ENCODE measurements around the gene ACSL1.

DNA sequence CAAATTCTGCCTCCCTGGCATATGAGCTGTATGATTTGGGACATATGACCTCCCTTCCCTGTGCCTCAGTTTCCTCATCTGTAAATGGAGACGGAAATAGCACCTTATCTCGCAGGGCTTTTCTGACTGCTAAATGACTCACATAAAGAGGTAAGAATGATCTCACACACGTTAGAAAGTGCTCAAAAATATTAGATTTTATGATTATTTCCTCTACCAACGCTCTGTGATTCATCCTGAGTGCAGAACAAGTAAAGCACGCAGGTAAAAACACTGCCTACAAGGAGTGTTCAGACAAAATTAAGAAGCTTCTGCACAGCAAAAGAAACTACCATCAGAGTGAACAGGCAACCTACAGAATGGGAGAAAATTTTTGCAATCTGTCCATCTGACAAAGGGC lies 21.1 kb downstream of the ACSL1 start:
- TF ChIP-seq, protein P1, sequence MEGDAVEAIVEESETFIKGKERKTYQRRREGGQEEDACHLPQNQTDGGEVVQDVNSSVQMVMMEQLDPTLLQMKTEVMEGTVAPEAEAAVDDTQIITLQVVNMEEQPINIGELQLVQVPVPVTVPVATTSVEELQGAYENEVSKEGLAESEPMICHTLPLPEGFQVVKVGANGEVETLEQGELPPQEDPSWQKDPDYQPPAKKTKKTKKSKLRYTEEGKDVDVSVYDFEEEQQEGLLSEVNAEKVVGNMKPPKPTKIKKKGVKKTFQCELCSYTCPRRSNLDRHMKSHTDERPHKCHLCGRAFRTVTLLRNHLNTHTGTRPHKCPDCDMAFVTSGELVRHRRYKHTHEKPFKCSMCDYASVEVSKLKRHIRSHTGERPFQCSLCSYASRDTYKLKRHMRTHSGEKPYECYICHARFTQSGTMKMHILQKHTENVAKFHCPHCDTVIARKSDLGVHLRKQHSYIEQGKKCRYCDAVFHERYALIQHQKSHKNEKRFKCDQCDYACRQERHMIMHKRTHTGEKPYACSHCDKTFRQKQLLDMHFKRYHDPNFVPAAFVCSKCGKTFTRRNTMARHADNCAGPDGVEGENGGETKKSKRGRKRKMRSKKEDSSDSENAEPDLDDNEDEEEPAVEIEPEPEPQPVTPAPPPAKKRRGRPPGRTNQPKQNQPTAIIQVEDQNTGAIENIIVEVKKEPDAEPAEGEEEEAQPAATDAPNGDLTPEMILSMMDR (IDR thresholded peaks at IDR 0.05; ENCODE audit: low read depth, low read length): no peak
- no peak for TF ChIP-seq EZH2phosphoT487 (IDR thresholded peaks at IDR 0.05; ENCODE audit: low read depth)

Measured in OCI-LY3 (cell line).